SU-DHL-6 (cell line): Measurements from ENCODE around the gene PRKAG3.

Experiments
- EZH2phosphoT487 ChIP-seq: fragments of 200-600 bp; sonication (generic), shearing (Covaris generic); conservative IDR thresholded peaks from 2 replicates; pipeline ENCODE4 v1.6.1; 2018; ENCODE audit warnings: mild to moderate bottlenecking, antibody characterized with exemption, low read length, moderate library complexity, mixed read lengths
- TF ChIP-seq, protein P1 (sequence below): fragments of 200-600 bp; sonication (generic); IDR thresholded peaks from one replicate; pipeline ENCODE4 v1.5.1; 2017; ENCODE audit warnings: antibody characterized with exemption, mild to moderate bottlenecking, low read length, moderate library complexity; ENCODE audit not compliant: insufficient read depth, poor library complexity, severe bottlenecking

DNA sequence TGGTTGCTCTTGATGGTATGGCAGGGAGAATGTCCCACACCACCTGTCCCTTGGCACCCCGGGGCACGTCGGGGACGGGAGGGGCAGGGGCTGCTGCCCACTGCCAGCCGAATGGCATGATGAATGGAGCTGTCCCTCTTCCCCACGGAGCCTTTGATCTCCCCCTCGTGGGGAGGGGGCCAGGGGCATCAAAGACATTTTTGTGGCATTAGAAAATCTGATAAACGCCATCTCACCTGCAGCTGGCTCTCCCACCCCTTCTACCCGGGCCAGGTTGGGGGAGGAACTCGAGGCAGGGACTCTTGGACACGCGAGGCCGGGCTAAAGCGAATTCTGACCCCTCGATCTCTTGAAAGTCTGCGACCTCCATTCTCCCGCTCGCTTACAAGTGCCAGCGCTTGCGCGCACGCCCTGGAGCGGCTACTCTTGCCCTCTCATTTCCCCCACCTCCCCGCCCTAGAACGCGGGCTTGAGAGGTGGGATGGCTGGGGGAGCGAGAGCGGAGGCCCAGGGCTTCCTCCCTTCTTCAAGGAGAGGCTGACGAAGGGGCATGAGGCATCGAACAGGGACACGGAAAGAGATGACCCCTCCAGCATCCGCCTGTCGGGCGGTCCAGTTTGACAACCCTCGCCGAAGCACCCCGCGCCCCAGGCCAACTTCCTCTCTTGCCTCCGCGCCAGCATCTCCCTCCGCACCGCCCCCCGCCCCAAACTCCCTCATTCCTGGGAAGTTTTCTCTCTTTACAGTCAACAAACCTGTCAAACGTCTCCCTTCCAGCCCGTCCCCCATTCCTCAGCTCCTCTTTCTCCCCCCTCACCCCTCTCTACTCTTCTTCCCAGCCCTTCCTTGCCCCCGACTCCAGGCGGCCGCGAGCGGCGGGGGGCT lies 27.3 kb upstream of the PRKAG3 start:
- TF ChIP-seq, protein P1, sequence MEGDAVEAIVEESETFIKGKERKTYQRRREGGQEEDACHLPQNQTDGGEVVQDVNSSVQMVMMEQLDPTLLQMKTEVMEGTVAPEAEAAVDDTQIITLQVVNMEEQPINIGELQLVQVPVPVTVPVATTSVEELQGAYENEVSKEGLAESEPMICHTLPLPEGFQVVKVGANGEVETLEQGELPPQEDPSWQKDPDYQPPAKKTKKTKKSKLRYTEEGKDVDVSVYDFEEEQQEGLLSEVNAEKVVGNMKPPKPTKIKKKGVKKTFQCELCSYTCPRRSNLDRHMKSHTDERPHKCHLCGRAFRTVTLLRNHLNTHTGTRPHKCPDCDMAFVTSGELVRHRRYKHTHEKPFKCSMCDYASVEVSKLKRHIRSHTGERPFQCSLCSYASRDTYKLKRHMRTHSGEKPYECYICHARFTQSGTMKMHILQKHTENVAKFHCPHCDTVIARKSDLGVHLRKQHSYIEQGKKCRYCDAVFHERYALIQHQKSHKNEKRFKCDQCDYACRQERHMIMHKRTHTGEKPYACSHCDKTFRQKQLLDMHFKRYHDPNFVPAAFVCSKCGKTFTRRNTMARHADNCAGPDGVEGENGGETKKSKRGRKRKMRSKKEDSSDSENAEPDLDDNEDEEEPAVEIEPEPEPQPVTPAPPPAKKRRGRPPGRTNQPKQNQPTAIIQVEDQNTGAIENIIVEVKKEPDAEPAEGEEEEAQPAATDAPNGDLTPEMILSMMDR, result no peak
- no peak for TF ChIP-seq EZH2phosphoT487
